Hematopoietic multipotent progenitor cell (in vitro differentiated cells): ENCODE measurements around the gene ZMIZ1. TPM values are rescaled to one million over a fixed set of nuclear protein-coding genes. Genes with fewer than 3 reads are reported as not detected.

Experiments used
- DNase-seq, 3 donors: peaks; one replicate each; pipeline ENCODE4 v3.0.0-alpha.2; 2011 to 2015; ENCODE audit warnings: low read depth in 2 of 3, low spot score in 2 of 3
- total RNA-seq: library from RNA; depleted of rRNA; stranded (reverse); fragments of >200 nt; gene quantifications from one replicate; pipeline ENCODE4 v1.2.3, GENCODE V29; 2012

The ZMIZ1 gene
- total RNA-seq, 1 donor: 114 TPM

GRCh38 chr10:79162022-79162421 lies 93.3 kb downstream of the ZMIZ1 start:
- no peak for DNase-seq

DNA sequence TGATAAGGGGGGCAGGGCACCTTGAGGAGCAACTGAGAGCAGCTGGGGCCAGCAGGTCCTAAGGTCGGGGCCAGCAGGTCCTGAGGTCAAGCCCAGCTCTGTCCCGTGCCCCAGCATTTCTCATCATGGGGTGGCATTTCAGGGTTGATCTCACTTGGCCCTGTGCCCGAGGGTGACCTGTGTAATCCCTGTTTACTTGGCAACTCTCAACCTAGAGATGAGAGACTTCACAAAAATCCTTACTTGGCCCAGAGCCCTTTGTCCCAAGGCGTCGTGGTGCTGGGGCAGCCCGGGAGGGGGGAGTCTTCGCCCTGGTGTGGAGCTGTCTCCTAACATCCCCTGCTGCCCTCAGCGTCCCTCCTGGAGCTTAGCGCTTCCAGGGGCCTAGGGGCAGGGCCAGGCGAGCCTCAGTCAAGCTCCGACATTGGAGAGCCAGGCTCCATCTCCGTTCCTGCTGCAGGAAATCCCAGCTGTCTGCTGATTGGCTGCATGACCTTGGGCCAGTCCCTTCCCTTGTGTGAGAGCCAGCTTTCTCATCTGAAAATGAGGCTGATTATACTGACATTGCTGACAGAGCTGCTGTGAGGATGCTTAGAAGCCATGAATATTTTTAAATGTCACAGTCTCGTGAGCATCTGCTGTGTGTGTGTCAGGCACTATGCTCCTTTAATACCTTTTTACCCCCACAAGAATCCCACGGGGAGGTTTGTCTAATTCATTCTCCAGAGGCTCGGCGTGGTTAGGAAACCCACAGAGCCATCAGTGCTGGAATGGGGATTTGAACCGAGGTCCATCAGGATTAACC lies 94.3 kb downstream of the ZMIZ1 start:
- no peak for DNase-seq

DNA sequence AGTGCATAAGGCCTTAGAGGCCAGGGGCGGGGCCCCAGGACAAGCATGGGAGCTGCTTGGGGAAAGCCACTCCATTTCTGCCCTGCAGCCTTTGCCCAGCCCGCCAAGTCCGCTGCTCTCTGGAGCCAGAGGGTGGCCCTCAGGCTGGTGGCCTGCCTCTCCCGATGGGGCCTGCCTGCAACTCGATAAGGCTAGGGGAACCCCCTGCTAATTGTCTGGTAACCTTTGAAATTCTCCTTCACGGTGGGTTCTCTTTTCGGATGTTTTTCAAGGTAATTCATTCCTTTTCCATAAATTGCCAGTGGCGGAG lies 94.9 kb downstream of the ZMIZ1 start:
- peak in 1 of 3 donors; percentile 17 for DNase-seq

- DNase-seq: no peak
These were observed 95.3 kb downstream of the ZMIZ1 start for GRCh38 chr10:79164075-79164474.

DNA sequence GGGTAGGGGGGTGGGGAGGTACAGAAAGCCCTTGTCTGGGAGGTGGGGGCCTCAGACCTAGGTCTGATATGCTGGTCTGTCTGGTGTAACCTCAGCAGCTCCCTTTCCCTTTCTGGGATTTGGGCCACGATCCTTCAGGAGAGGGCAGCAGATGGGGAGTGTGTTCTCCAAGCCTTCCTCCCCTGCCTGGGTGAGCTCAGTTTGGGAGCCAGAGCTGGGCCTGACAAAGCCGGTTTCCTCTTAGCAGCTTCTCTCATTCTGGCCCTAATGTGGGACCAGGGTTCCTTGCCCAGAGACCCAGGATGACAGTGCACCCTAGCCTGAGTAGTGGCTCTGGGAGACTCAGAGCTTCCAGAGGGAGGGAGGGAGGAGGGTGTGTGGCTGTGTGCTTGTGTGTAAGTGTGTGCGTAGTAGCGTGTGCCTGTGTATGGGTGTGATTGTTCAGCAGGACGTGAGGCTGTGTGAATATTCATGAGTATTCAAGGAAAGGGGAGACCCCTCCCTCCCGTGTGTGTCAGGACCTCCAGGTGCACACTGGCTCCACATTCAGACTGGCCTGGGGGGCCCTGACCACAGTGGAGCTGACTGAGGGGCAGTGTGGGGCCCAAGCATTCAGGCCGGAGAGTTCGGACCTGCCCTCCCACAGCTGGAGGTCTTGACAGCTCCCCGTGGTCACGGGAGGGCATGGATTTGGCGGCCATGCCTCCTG lies 96.5 kb downstream of the ZMIZ1 start:
- DNase-seq: no peak

GRCh38 chr10:79166312-79166721 lies 97.6 kb downstream of the ZMIZ1 start:
- no peak for DNase-seq

DNA sequence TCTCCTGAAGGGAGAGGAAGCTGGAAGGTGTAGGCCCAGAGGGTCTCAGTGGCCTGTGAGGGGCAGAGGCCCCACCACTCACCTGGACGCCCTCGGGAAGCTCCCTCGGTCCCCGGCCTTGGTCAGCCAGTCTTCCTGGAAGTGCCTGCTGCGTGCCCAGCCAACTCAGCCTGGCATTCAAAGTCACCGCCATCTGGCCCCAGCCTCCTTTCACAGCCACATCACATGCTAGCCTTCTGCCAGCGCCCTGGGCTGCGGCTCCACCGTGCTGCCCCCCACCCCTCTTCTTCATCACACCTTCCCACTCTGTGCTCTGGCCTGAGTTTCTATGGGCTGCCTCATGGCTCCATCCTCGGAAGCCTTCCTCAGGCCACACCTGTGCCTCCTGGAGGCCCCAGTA lies 98.0 kb downstream of the ZMIZ1 start:
- DNase-seq: no peak

DNA sequence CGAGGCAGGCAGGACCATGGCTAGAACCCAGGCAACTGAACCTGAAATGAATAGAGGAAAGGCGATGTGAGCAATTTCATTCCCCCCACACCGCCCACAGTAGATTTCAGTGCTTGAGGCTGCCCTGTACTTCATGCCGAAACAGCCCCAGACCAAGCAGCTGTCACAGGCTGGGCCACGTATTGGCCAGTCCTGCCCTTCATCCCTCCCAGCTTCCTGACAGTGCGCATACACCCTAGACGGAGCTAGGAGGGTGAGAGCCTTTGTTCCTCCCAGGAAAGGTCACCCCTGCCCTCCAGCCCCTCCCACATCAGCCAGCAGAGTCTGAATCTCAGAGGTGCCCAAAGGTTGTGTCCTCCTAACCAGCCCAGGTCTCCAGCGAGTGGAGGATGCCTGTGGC lies 98.8 kb downstream of the ZMIZ1 start:
- no peak for DNase-seq

- no peak for DNase-seq
These were observed 99.4 kb downstream of the ZMIZ1 start for GRCh38 chr10:79168210-79168609.

DNA sequence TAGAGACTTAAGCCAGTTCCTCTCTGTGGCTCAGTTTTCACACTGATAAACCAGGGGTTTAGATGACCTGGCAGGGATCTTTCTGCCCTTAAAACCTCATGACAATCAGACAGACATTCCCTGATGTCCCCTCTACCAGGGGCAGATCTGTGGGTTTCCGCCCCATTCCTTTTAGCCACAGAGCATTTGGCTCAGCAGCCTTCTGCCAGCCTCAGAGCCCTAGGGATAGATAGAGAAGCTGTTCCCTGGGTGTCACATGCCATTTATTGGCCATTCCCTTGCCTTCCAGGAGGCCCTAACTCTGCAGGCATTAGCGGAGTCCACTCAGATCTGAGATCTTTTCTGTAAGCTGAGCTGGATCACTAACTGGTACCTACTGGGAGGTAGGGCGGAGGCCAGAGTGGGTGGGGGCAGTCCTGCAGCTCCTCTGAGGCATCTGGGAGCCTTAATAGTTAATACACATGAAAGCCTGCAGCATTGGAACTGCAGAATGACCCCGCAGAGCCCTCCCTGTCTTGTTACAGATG lies 101.5 kb downstream of the ZMIZ1 start:
- no peak for DNase-seq

- no peak for DNase-seq
These were observed 102.2 kb downstream of the ZMIZ1 start for GRCh38 chr10:79170993-79171392.

- DNase-seq: no peak
These were observed 102.7 kb downstream of the ZMIZ1 start for GRCh38 chr10:79171504-79171903.

DNA sequence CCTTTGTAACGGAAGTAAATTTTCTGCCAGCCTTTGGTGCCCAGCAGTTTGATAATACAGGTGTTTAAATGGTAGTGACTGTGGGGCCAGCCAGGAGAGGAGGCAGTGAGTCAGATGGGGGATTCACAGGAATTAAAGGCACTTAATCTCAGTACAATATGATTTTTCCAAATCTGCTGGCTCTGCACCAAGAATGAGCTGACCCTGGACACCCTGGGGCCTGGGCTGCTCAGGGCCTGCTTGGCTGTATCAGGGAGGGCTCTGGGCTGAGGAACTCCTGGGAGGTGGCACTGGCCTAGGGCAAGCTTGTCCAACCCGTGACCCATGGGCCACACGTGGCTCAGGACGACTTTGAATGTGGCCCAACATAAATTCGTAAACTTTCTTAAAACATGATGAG lies 104.1 kb downstream of the ZMIZ1 start:
- DNase-seq: no peak

GRCh38 chr10:79173582-79174262 lies 105.0 kb downstream of the ZMIZ1 start:
- no peak for DNase-seq

DNA sequence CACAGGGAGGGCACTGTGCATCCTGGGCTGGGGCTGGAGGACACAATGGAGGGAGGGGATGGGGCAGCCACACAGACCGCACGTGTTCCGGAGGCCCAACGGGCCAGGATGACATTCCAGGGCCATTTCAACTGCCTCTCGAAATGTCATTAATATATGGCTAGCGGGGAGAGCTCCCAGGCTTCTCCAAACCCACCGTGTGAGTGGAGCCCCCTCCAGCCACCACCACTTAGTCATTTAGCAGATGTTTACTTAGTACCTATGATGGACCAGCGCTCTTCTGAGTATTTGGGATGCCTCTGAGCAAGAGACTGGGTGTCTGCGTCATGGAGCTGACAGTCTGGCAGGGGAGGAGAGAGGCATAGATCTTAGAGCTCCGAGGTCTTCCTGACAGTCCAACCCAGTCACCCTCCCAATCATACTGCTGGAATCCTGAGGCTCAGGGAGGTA lies 107.3 kb downstream of the ZMIZ1 start:
- DNase-seq: no peak

DNA sequence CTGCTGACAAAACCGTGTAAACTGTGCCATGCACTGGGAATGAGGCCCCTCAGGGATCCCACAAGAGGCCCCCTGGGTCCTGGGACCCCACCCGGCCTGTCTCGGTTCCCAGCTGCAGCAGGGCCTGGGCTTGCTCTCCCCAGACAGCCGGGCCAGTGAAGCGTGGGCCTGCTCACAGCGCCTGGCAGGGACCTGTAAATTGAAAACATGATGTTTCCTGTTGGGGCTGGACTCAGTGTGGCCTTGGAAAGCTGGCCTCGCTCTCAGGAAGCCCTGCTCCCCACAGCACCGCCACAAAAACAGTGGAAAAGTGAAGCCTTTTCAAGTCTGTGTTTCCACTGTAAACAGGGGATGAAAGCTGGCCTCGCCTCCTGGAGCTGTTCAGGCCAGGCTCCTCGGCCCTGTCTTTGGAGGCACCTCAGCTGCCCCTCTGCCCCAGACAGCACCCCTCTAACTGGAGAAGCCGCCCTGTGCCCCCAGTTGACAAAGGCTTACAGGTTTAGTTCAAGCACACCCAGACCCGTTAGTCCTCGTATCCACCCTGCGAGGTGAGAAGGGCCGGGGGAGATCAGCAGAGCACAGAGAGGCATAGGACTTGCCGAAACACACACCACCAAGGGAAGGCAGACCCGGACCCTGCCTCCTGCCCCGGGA lies 108.3 kb downstream of the ZMIZ1 start:
- no peak for DNase-seq

DNA sequence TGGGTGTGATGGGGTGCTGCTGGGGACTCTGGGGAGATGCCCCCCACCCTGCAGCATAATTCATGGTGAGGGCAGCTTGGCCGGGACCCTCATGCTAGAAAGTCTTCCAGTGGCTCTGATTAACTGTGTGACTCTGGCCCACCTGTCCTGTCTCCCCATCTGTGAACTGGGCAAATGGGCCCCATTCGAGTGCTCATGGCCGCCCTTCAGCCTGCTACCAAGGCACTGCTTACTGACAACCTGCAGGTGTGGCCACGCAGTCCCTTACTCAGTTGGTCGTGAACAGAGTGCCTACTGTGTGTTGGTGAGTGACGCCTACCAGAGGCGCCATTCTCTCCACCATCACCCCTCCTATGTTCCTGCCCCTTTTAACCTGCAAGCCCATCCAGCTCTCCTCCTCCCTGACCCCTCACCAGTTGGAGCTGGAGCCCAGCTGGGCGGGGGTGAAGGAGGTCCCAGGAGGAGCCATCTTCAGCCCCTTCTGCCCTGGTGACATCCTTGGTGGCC lies 109.4 kb downstream of the ZMIZ1 start:
- no peak for DNase-seq

GRCh38 chr10:79178614-79179163 lies 109.9 kb downstream of the ZMIZ1 start:
- DNase-seq: peak in 2 of 3 donors; percentile 96 to 99

DNA sequence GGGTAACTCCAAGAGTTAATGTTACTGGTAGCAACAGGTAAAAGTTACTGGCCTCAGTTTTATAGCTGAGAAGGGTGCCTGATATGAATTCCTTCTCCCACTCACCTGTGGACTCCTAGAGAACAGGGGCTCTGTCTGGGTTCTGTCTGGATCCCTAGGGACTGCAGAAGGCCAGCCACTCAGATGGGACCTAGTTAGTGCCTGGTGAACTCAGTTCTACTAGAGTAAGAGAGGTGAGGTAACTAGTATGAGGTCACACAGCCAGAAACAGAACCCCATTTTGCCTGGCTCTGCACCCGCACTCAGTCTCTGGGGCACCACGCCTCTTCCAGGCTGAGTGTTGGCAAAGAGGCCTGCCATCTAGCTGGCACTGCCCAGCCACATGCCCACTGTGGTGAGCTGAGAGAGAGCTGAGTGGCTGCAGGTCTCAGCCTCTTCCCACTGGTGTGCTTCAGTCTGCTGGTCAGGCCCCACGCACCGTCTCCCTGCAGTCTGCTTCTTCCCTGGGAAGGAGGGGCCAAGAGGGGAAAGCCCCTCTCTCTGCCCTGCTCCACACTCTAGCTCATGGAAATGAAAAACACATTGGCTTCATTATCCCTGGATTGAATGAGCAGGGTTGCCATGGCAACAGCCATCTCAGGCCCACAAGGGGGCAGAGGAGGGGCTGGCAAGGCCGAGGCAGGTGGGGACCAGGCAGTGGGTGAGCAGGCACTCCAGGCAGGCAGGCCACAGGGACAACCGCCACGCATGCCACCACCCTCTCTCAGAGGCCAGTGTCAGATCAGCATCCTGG lies 110.6 kb downstream of the ZMIZ1 start:
- peak in 2 of 3 donors; percentile 47 to 57 for DNase-seq

- no peak for DNase-seq
These were observed 111.2 kb downstream of the ZMIZ1 start for GRCh38 chr10:79179957-79180309.
